HEK293 (cell line): Measurements from ENCODE around the gene ACTL8.

Experiments used
- CTCF ChIA-PET: fragments of 350-600 bp; formaldehyde crosslinking; extraction: SDS; loops from one replicate; lab custom pipeline; 2021; ENCODE audit warnings: antibody characterized with exemption; lab: Yijun Ruan, JAX
- POLR2A ChIA-PET: fragments of 300-600 bp; formaldehyde crosslinking; extraction: SDS; loops from one replicate; lab custom pipeline; 2020; ENCODE audit warnings: antibody characterized with exemption, inconsistent platforms; lab: Yijun Ruan, JAX
- H3K27ac ChIP-seq: fragments of 200-500 bp; sonication (Bioruptor generic); 2 replicates; pipeline ENCODE4 v1.5.1; 2014; ENCODE audit warnings: low read depth, low read length, control low read depth, inconsistent platforms; ENCODE audit errors: extremely low read depth
- H3K36me3 ChIP-seq, 2 experiments: fragments of 200-500 bp in 1 of 2; sonication (Bioruptor generic) in 1 of 2; 1 replicate in 1 of 2; 2 replicates in 1 of 2; pipeline ENCODE4 v1.5.1; 2014 to 2017; ENCODE audit warnings: inconsistent platforms in 2 of 2, low read length in 2 of 2; ENCODE audit not compliant: control insufficient read depth in 2 of 2, insufficient read depth in 1 of 2
- H3K4me1 ChIP-seq: fragments of 200-500 bp; sonication (Bioruptor generic); 2 replicates; pipeline ENCODE4 v1.5.1; 2014; ENCODE audit warnings: mild to moderate bottlenecking, low read length, inconsistent platforms; ENCODE audit not compliant: control insufficient read depth, insufficient read depth
- H3K4me3 ChIP-seq: 2 replicates; pipeline ENCODE4 v1.5.1; 2011; ENCODE audit warnings: low read depth, mild to moderate bottlenecking, control low read depth, low read length, moderate library complexity
- H3K9me3 ChIP-seq: fragments of 200-500 bp; sonication (Bioruptor generic); 2 replicates; pipeline ENCODE4 v1.5.1; 2014; ENCODE audit warnings: low read depth, low read length, inconsistent platforms; ENCODE audit not compliant: control insufficient read depth, insufficient read depth
- IKZF3 ChIP-seq: fragments of 450-650 bp; IDR thresholded peaks from 2 replicates; pipeline ENCODE4 v1.5.0; 2018; ENCODE audit warnings: missing biosample characterization, mild to moderate bottlenecking, missing genetic modification characterization, moderate library complexity
- OSR2 ChIP-seq: fragments of 450-650 bp; formaldehyde crosslinking; IDR thresholded peaks from 2 replicates; pipeline ENCODE4 v1.5.1; 2016; ENCODE audit warnings: missing biosample characterization, missing genetic modification characterization
- SCRT2 ChIP-seq: fragments of 450-650 bp; formaldehyde crosslinking; IDR thresholded peaks from 2 replicates; pipeline ENCODE4 v1.5.1; 2016; ENCODE audit warnings: missing biosample characterization, missing genetic modification characterization
- ZNF10 ChIP-seq: fragments of 450-650 bp; formaldehyde crosslinking; IDR thresholded peaks from 2 replicates; pipeline ENCODE4 v1.5.1; 2017; ENCODE audit warnings: missing biosample characterization, missing genetic modification characterization
- ZNF132 ChIP-seq: fragments of 450-650 bp; formaldehyde crosslinking; IDR thresholded peaks from 2 replicates; pipeline ENCODE4 v1.5.1; 2017; ENCODE audit warnings: missing biosample characterization, missing genetic modification characterization, borderline replicate concordance
- ZNF146 ChIP-seq: fragments of 450-650 bp; formaldehyde crosslinking; IDR thresholded peaks from 2 replicates; pipeline ENCODE4 v1.5.1; 2016; ENCODE audit warnings: missing biosample characterization, missing genetic modification characterization
- ZNF324 ChIP-seq: fragments of 450-650 bp; formaldehyde crosslinking; IDR thresholded peaks from 2 replicates; pipeline ENCODE4 v1.5.1; 2016; ENCODE audit warnings: missing biosample characterization, missing genetic modification characterization
- ZNF341 ChIP-seq: fragments of 450-650 bp; formaldehyde crosslinking; IDR thresholded peaks from 2 replicates; pipeline ENCODE4; 2016; ENCODE audit warnings: low read depth, missing biosample characterization, missing genetic modification characterization
- ZNF391 ChIP-seq: fragments of 450-650 bp; formaldehyde crosslinking; IDR thresholded peaks from 2 replicates; pipeline ENCODE4 v1.5.1; 2016; ENCODE audit warnings: low read depth, missing biosample characterization, missing genetic modification characterization, borderline replicate concordance
- ZNF549 ChIP-seq: fragments of 450-650 bp; IDR thresholded peaks from 2 replicates; pipeline ENCODE4 v1.5.1; 2018; ENCODE audit warnings: missing biosample characterization, missing genetic modification characterization, mild to moderate bottlenecking, inconsistent platforms, moderate library complexity
- ZNF555 ChIP-seq: fragments of 450-650 bp; formaldehyde crosslinking; conservative IDR thresholded peaks from 2 replicates; pipeline ENCODE4 v1.5.1; 2017; ENCODE audit warnings: missing biosample characterization, mild to moderate bottlenecking, missing genetic modification characterization, inconsistent platforms
- ZNF571 ChIP-seq: fragments of 450-650 bp; formaldehyde crosslinking; IDR thresholded peaks from 2 replicates; pipeline ENCODE4 v1.5.0; 2017; ENCODE audit warnings: missing biosample characterization, missing genetic modification characterization
- ZSCAN23 ChIP-seq: fragments of 450-650 bp; formaldehyde crosslinking; IDR thresholded peaks from 2 replicates; pipeline ENCODE4 v1.5.1; 2016; ENCODE audit warnings: missing biosample characterization, missing genetic modification characterization
- TF ChIP-seq, protein P1 (sequence below): fragments of 450-650 bp; formaldehyde crosslinking; IDR thresholded peaks from 2 replicates; pipeline ENCODE4 v1.5.1; 2016; ENCODE audit warnings: missing biosample characterization, missing genetic modification characterization
- TF ChIP-seq, protein P2 (sequence below): fragments of 450-650 bp; formaldehyde crosslinking; IDR thresholded peaks from 2 replicates; pipeline ENCODE4 v1.5.1; 2016; ENCODE audit warnings: missing biosample characterization, missing genetic modification characterization
- TF ChIP-seq, protein P3 (sequence below): fragments of 450-650 bp; formaldehyde crosslinking; IDR thresholded peaks from 2 replicates; pipeline ENCODE4 v1.5.1; 2017; ENCODE audit warnings: missing biosample characterization, mild to moderate bottlenecking, missing genetic modification characterization, moderate library complexity
- TF ChIP-seq, protein P4 (sequence below): fragments of 450-650 bp; formaldehyde crosslinking; optimal IDR thresholded peaks from 2 replicates; pipeline ENCODE3; 2016; ENCODE audit warnings: missing biosample characterization, mild to moderate bottlenecking, missing genetic modification characterization

The ACTL8 gene

DNA sequence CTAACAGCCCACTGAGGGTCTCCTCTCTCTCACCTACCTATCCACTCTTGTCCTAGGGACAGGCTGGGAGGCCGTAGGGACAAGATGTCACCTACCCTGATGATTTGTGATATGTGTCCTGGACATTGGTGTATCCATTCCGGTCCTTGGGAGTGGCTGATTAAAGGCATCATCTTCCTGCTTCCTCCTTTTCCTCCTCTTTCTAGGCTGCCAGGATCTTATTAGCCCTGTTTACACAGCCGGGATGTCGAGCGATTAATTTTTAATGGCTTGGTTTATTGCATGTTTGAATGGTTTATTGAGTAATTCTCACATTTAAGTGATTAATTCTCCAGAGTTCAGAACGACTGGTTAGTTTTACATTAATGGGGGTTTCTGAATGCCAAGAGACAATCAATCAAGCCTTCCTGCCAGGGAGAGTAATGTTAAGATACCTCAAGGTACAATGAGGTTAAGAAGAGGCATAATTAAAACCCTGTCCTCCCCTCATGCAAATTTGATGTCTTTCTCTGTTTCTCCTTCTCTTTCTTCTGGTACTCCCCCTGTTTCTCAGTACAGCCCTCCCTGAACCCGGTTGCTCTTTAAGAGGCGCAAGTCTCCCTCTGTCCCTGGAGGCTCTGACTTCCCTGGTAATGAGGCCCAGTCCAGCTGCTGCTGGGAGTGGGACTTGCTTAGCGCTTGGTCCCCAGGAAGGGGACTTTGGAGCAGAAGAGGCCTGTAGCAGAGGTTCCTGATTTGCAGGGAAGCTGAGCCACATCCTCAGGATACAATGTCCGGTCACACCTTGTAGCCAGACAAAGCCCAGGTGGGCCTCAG, 50.9 kb downstream of the ACTL8 start:
- Histone ChIP-seq H3K9me3 (no peaks in the 10 kb centered on the region), H3K4me1 (no peaks in the 10 kb centered on the region), H3K27ac (no peak overlapping the region), H3K4me3 (no peak overlapping the region), H3K36me3 (no peaks in the 10 kb centered on the region)
- TF ChIP-seq SCRT2 (no peak), ZNF324 (tag by site-specific recombination) (no peak), ZNF571 (tag by site-specific recombination) (no peak), ZNF549 (tag by site-specific recombination) (no peak)
- TF ChIP-seq, protein P1, sequence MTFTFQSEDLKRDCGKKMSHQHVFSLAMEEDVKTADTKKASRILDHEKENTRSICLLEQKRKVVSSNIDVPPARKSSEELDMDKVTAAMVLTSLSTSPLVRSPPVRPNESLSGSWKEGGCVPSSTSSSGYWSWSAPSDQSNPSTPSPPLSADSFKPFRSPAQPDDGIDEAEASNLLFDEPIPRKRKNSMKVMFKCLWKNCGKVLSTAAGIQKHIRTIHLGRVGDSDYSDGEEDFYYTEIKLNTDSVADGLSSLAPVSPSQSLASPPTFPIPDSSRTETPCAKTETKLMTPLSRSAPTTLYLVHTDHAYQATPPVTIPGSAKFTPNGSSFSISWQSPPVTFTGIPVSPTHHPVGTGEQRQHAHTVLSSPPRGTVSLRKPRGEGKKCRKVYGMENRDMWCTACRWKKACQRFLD (tag by site-specific recombination): no peak
- ChIA-PET CTCF (no interaction called here), POLR2A (no interaction called here)

DNA sequence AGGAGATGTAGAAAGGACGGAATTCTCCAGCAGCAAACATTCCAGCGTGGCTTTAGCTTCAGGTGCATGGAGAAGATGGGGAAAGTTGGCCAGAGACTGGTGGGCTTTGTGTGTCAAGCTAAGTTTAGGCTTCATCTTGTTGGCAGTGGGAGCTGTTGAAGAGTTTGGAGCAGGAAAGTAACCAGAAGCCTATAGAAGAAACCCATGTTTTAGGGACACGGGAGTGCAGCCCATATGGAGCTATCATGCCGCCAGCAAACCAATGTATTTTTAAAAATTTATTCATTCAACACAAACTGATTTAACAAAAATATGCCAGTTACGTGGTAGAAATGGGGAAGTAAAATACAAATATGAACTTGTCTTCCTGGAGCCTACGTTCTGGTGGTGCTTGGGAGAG, 53.7 kb downstream of the ACTL8 start:
- CTCF ChIA-PET: no interaction called here
- H3K9me3 ChIP-seq: no peaks in the 10 kb centered on the region

DNA sequence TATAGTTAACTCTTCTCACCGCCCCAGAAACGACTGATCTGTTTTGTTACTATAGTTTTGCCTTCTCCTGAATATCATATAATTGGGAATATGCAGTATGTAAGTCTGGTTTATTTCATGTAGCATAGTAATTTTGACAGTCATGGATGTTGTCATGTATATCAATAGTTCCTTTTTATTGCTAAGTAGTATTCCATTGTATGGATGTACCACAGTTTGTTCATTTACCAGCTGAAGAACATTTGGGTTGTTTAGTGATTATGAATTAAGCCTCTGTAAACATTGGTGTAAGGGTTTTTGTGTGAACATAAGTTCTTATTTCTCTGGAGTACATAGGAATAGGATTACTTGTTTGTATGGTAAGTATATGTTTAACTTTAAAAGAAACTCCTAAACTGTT, 55.5 kb downstream of the ACTL8 start:
- H3K4me1 ChIP-seq: no peaks in the 10 kb centered on the region
- TF ChIP-seq, protein P2, sequence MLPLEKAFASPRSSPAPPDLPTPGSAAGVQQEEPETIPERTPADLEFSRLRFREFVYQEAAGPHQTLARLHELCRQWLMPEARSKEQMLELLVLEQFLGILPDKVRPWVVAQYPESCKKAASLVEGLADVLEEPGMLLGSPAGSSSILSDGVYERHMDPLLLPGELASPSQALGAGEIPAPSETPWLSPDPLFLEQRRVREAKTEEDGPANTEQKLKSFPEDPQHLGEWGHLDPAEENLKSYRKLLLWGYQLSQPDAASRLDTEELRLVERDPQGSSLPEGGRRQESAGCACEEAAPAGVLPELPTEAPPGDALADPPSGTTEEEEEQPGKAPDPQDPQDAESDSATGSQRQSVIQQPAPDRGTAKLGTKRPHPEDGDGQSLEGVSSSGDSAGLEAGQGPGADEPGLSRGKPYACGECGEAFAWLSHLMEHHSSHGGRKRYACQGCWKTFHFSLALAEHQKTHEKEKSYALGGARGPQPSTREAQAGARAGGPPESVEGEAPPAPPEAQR (tag by site-specific recombination): no peak
- peak; percentile 66; the same call in 1 of the 2 replicates for TF ChIP-seq ZNF146 (tag by site-specific recombination)
- ChIA-PET CTCF (interaction anchor here (1.1 to 1.2 kb wide), 2 partner anchors 16 to 18 kb away, joined by 3 to 4 read pairs; no protein-coding TSS in a partner anchor), POLR2A (no interaction called here)
- H3K9me3 ChIP-seq: no peaks in the 10 kb centered on the region; the same call in 1 of the 2 replicates
- no peak overlapping the region for H3K4me3 ChIP-seq
- H3K27ac ChIP-seq: no peak overlapping the region
- no peaks in the 10 kb centered on the region for H3K36me3 ChIP-seq

More for the DNA sequence above, 53.7 kb downstream of the ACTL8 start:
- TF ChIP-seq ZNF391 (tag by site-specific recombination) (no peak), ZSCAN23 (no peak), ZNF10 (tag by site-specific recombination) (no peak), IKZF3 (tag by site-specific recombination) (no peak), ZNF555 (tag by site-specific recombination) (no peak), ZNF341 (tag by site-specific recombination) (no peak), OSR2 (no peak), ZNF132 (tag by site-specific recombination) (no peak)
- TF ChIP-seq, protein P3, sequence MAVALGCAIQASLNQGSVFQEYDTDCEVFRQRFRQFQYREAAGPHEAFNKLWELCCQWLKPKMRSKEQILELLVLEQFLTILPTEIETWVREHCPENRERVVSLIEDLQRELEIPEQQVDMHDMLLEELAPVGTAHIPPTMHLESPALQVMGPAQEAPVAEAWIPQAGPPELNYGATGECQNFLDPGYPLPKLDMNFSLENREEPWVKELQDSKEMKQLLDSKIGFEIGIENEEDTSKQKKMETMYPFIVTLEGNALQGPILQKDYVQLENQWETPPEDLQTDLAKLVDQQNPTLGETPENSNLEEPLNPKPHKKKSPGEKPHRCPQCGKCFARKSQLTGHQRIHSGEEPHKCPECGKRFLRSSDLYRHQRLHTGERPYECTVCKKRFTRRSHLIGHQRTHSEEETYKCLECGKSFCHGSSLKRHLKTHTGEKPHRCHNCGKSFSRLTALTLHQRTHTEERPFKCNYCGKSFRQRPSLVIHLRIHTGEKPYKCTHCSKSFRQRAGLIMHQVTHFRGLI (tag by site-specific recombination): no peak
- TF ChIP-seq, protein P4, sequence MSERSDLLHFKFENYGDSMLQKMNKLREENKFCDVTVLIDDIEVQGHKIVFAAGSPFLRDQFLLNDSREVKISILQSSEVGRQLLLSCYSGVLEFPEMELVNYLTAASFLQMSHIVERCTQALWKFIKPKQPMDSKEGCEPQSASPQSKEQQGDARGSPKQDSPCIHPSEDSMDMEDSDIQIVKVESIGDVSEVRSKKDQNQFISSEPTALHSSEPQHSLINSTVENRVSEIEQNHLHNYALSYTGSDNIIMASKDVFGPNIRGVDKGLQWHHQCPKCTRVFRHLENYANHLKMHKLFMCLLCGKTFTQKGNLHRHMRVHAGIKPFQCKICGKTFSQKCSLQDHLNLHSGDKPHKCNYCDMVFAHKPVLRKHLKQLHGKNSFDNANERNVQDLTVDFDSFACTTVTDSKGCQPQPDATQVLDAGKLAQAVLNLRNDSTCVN (tag by site-specific recombination): no peak
- TF ChIP-seq, all 188 proteins: peak for 0
- H3K27ac ChIP-seq: no peak overlapping the region
- H3K4me1 ChIP-seq: no peaks in the 10 kb centered on the region
- no peak overlapping the region for H3K4me3 ChIP-seq
- H3K36me3 ChIP-seq: no peaks in the 10 kb centered on the region
- POLR2A ChIA-PET: no interaction called here
